ENCODE measurements around the gene RAB31.
"Not testable (repeated sequence)": the region's sequence is repeated elsewhere in the genome, so short reads cannot be mapped to it uniquely, and the experiment has no call there.

The RAB31 gene

DNA sequence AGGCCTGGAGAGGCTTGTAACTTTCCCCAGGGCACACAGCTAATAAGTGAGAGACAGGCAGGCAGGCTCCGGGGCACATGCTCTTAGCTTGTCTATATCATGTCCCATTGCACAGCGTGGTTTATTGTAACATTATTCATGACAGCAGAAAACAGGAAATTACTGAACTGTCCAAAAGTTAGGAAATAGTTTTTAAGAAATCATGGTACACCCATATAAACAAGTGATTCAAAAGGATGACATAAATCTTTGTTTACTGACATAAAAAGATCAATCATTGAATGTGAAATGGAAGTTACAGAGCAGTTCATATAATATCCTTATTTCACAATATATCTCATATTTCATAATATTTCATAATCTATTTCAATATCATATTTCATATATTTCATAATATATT is 143.4 kb downstream of the RAB31 start:
- H3K4me1 Mint-ChIP-seq, result no peaks in the 10 kb centered on the region
- H3K27me3 Mint-ChIP-seq, result peaks cover 18% of the 10 kb centered on the region
- no peak for DNase-seq
- no peaks in the 10 kb centered on the region for H3K9me3 Mint-ChIP-seq
- CTCF ChIA-PET, result no interaction called here
- no peak overlapping the region for H3K4me3 Mint-ChIP-seq
- no peak overlapping the region for H3K27ac Mint-ChIP-seq
- H3K36me3 Mint-ChIP-seq, result no peaks in the 10 kb centered on the region

DNA sequence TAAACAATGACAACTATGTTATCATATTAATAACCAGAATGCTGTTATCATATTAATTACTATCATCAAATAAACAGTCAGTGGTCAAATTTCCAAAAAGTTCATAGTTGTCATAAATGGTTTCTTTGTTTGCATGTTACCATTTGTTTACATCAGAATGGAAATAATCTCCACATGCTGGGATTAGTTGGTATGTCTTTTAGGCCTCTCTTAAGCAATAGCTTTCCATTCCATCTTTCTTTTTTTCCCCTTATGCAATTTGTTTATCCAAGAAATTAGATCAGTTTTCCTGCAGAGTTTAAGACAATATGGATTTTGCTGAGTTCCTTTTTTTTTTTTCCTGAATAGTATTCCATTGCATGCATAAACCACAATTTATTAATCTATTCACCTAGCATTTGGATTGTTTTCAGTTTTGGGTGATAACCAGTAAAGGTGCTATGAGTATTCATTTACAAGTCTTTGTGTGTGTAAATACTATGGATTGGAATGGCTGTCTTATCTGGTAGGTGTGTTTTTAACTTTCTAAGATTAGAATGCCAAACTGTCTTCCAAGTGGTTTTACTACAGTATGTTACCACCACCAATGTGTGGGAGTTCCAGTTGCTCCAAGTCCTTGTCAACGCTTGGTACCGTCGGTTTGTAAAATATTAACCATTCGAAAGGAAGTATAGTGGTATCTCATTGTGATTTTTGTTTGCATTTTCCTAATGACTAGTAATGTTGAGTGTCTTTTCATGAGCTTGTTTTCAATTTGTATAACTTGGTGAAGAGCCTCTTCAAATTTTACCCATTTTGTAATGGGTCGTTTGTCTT is 144.4 kb downstream of the RAB31 start:
- CTCF ChIA-PET, result no interaction called here
- H3K36me3 Mint-ChIP-seq, result no peaks in the 10 kb centered on the region
- DNase-seq, result no peak

DNA sequence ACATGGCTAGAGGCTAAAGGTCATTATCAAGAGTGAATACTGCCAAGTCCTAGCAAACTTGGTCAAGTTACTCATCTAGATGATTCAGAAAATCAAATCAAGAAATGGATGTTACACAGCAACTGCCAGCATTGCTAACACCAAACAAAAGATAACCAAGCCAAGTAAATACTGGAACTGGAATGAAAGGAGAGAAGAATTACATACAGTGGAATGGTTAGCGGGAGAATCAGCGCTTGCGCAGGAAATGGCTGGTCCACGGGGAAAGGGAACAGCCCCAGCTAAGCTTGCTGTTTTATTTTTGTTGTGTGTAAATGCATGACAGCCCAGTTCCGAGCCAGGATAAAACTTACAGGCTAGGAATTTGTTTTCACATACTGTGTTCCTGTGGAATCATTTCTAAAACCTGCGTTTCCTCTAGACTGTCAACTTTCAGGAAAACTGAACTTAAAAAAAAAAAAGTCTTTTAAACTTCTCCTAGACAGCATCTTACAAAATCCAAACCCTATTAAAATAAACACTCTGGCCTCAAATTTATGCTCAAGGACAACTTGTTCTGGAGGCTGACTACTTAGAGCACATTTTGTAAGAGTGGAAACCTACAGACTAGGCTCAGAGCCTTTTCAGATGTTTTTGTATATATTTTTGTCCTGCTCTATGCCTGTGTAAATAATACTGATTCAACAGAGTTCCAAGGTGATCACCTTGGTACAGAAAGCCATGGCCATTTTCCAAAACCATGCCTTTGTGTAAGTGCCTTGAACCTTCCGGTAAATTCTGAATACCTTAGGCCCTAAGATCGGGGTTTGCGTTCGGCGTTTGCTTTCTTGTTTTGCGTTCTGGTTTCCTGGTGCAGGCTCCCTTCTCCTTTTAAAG is 146.9 kb downstream of the RAB31 start:
- no peaks in the 10 kb centered on the region for H3K9me3 Mint-ChIP-seq
- no peak overlapping the region for H3K4me3 Mint-ChIP-seq
- H3K36me3 Mint-ChIP-seq, result no peaks in the 10 kb centered on the region
- CTCF ChIA-PET, result no interaction called here
- peaks cover 9% of the 10 kb centered on the region for H3K27me3 Mint-ChIP-seq
- no peak for DNase-seq
- no peaks in the 10 kb centered on the region for H3K4me1 Mint-ChIP-seq
- H3K27ac Mint-ChIP-seq, result no peak overlapping the region

More for the DNA sequence above, 144.4 kb downstream of the RAB31 start:
- Mint-ChIP-seq H3K4me1 (no peaks in the 10 kb centered on the region), H3K27me3 (peaks cover 18% of the 10 kb centered on the region), H3K9me3 (no peaks in the 10 kb centered on the region), H3K4me3 (no peak overlapping the region), H3K27ac (no peak overlapping the region)

DNA sequence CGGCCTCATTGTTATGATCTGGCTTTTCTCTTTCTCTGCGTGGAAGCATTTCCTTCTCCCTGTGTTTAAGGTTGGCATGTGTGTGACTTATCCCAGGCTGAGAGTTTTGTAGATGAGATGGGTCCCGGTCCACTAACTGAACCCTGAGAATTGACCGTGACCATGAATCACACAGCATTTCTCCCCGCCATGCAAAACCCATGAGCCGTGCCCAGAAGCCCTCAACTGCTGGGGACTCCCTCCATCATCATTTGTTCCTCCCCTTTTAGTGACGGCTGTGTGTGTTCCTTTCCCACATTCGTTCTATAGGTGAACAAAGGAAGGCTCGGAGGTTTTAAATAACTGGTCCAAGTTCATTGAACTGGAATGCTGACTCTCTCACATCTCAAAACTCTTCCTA is 147.6 kb downstream of the RAB31 start:
- no peak overlapping the region for H3K27ac Mint-ChIP-seq
- DNase-seq, result no peak
- H3K4me3 Mint-ChIP-seq, result no peak overlapping the region
- H3K27me3 Mint-ChIP-seq, result peaks cover 5% of the 10 kb centered on the region
- no peaks in the 10 kb centered on the region for H3K4me1 Mint-ChIP-seq
- H3K36me3 Mint-ChIP-seq, result no peaks in the 10 kb centered on the region
- H3K9me3 Mint-ChIP-seq, result no peaks in the 10 kb centered on the region
- CTCF ChIA-PET, result no interaction called here

DNA sequence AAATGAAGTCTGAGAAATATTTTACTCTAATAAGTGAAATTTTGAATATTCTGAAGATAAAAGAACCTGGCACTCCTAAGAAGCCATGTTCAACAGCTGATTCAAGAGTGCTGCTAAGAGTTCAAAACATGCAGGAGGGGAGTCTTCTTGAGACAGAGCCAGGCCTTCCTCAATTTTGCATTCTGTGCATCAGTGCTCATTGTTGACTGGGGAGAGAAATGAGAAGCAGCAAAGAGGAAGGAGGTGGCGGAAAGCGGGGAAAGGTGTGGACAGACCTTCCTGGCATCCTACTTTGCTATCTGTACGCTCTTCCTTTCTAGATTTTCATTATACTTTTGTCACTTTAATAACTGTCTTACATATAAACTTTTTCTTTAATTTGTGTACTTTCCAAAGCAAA is 148.0 kb downstream of the RAB31 start:
- CTCF ChIA-PET, result no interaction called here
- Mint-ChIP-seq H3K27me3 (peaks cover 5% of the 10 kb centered on the region), H3K27ac (no peak overlapping the region), H3K4me3 (no peak overlapping the region), H3K9me3 (no peaks in the 10 kb centered on the region), H3K4me1 (no peaks in the 10 kb centered on the region), H3K36me3 (no peaks in the 10 kb centered on the region)
- no peak for DNase-seq

DNA sequence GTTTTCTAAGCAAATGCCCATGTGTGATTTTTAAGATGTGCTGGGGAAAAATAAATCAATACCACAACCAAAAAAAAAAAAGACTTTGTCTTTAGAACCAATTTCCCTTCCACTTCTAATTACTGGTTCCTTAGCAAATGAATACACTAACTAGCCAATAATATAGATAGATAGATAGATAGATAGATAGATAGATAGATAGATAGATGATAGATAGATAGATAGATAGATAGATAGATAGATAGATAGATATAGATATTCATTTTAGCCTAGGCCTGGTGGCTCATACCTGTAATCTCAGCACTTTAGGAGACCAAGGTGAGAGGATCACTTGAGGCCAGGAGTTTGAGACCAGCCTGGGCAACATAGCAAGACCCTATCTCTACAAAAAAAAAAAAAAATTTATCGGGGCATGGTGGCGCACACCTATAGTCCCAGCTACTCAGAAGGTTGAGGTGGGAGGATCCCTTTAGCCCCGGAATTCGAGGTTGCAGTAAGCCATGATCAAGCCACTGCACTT is 149.4 kb downstream of the RAB31 start:
- CTCF ChIA-PET, result not testable (repeated sequence)

DNA sequence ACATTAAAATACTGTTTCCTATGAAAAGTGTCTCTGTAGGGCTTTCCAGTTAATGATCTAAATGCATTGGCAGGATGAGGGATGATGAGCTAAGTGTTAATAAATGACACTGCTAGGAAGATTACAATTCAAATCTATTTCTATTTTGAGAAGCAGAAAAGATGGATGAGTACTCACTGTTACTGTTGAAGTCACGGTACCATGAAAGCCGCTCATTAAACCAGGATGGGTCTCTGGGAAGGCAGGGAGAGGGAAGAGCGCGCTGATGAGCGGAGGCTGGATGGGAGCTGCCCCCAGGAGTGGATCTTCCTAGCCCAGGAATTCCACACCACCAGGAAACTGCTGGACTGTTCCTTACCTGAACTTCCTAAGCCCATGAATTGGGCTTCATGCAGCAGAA is 150.5 kb downstream of the RAB31 start:
- H3K27ac Mint-ChIP-seq, result no peak overlapping the region
- CTCF ChIA-PET, result no interaction called here
- H3K27me3 Mint-ChIP-seq, result peaks cover 5% of the 10 kb centered on the region
- H3K36me3 Mint-ChIP-seq, result no peaks in the 10 kb centered on the region
- no peaks in the 10 kb centered on the region for H3K9me3 Mint-ChIP-seq
- DNase-seq, result no peak
- H3K4me3 Mint-ChIP-seq, result no peak overlapping the region
- H3K4me1 Mint-ChIP-seq, result no peaks in the 10 kb centered on the region

More for the DNA sequence above, 149.4 kb downstream of the RAB31 start:
- H3K4me3 Mint-ChIP-seq, DNase-seq, H3K9me3 Mint-ChIP-seq, H3K4me1 Mint-ChIP-seq, H3K27me3 Mint-ChIP-seq, H3K27ac Mint-ChIP-seq, H3K36me3 Mint-ChIP-seq: not testable (repeated sequence)

DNA sequence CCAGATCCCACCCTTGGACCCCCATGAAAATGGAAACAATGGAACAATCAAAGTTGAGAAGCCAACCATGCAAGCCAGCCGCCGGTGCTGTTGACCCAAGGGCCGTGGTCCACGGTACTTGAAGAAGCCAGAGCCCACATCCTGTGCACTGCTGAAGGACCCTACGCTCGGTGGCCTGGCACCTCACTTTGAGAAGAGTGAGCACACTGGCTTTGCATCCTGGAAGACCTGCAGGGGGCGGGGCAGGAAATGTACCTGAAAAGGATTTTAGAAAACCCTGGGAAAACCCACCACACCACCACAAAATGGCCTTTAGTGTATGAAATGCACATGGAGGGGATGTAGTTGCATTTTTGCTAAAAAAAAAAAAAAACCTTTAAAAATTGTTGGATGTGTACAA is 151.1 kb downstream of the RAB31 start:
- H3K4me1 Mint-ChIP-seq, result no peaks in the 10 kb centered on the region
- no peak overlapping the region for H3K4me3 Mint-ChIP-seq
- H3K27me3 Mint-ChIP-seq, result peaks cover 5% of the 10 kb centered on the region
- DNase-seq, result no peak
- CTCF ChIA-PET, result no interaction called here
- H3K36me3 Mint-ChIP-seq, result no peaks in the 10 kb centered on the region
- no peaks in the 10 kb centered on the region for H3K9me3 Mint-ChIP-seq
- H3K27ac Mint-ChIP-seq, result no peak overlapping the region

DNA sequence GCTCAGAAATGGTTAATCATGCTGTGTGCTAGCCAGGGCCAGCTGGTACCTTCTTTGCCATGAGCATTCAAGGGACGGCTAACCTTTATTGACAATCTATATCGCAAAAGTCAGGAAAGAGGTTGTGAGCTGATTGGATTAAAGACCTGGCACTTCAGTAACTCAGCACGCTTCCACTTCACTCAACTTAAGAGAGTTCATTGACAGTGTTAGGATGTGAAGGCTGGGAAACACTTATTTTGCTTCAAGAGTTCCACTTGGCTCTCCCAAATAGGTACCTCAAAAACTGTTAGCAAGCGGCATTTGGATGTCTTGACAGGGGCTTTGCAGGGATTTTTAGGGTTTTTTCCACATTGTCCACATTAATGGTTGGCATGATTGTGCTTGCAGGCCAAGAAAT is 152.6 kb downstream of the RAB31 start:
- no peak overlapping the region for H3K27ac Mint-ChIP-seq
- H3K27me3 Mint-ChIP-seq, result peaks cover 5% of the 10 kb centered on the region
- no peaks in the 10 kb centered on the region for H3K4me1 Mint-ChIP-seq
- CTCF ChIA-PET, result interaction anchor here (0.7 kb wide), 1 partner anchor 509 kb away, joined by 3 read pairs; no protein-coding TSS in a partner anchor
- no peak overlapping the region for H3K4me3 Mint-ChIP-seq
- H3K36me3 Mint-ChIP-seq, result no peaks in the 10 kb centered on the region
- peaks cover 6% of the 10 kb centered on the region for H3K9me3 Mint-ChIP-seq
- no peak for DNase-seq

DNA sequence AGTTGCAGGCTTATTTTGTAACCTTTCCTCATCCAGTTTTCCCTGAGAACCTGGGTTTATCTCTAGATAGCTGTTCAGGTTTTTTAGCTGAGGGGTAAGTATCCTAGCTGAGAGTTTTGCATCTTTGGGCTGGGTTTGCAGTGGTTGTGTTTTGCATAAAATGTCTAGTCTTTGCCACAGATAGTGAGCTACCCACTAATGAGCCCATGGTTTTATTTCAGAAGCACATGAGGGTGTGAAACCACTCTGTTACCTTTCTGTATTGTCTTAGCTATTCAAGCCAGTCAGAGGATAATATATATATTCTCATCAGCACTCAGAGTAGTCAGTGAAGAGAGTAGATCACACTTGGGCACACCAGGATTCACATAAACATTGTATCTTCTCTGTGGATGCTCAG is 153.1 kb downstream of the RAB31 start:
- CTCF ChIA-PET, result interaction anchor here (0.7 kb wide), 1 partner anchor 510 kb away, joined by 3 read pairs; no protein-coding TSS in a partner anchor
- Mint-ChIP-seq H3K36me3 (no peaks in the 10 kb centered on the region), H3K4me1 (no peaks in the 10 kb centered on the region), H3K27ac (no peak overlapping the region), H3K4me3 (no peak overlapping the region), H3K9me3 (peaks cover 11% of the 10 kb centered on the region), H3K27me3 (peaks cover 5% of the 10 kb centered on the region)
- DNase-seq, result no peak

DNA sequence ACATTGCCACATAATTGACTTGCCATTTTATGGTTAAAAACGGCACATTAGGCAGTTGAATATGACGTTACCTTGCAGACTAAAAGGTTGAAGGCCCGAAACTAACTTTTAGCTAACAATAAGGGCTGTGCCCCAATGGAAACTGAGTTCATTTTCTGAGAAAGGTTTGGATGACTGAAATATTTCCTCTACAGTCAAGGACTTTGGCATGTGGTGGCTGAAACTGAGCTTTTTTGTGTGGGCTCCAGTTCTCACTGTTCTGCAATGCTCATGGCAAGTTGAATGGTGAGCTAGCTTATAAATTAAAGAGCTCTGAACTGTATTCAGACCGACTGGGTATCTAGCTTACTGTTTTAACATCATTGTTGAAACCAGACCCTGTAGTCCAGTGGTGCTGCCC is 153.8 kb downstream of the RAB31 start:
- Mint-ChIP-seq H3K27me3 (peaks cover 5% of the 10 kb centered on the region), H3K4me3 (no peak overlapping the region), H3K9me3 (peaks cover 14% of the 10 kb centered on the region), H3K27ac (no peak overlapping the region), H3K4me1 (no peaks in the 10 kb centered on the region), H3K36me3 (no peaks in the 10 kb centered on the region)
- no peak for DNase-seq
- CTCF ChIA-PET, result no interaction called here

DNA sequence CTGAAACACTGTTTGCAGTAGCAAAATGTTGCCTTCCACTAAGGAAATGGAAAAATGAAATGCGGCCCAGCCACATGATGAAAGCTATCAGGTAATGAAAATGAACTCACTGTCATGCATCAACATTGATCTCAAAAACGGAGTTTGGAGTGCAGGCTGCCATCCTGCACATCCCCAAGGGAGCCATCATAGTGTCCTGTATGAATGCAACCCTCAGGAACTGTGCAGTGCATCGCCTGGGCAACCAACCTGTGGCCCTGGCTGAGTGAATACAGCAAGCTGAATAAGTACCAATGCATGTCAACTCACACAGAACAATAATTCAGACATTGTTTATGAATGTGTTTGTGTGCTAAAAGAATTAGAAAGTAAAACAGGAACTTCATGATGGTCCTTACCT is 154.6 kb downstream of the RAB31 start:
- no peak for DNase-seq
- Mint-ChIP-seq H3K36me3 (no peaks in the 10 kb centered on the region), H3K4me1 (no peaks in the 10 kb centered on the region)

DNA sequence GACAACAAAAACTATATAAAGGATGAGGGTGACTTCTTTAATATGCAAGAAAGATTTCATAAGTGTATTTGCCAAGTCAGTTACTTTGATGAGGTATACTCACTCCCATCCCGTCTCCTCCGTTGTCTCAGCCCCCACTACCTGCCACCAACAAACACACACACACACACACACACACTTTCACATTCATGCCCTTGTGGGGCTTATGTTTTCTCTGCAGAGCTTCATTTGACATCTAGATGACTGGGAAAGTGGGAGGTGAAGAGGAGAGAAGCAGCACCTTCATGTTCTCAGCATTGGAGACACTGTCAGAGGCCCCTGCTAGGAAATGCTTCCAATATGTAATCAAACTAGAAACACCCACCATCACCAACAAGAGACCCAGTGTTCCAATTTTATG is 155.2 kb downstream of the RAB31 start:
- Mint-ChIP-seq H3K27ac (no peak overlapping the region), H3K4me1 (no peaks in the 10 kb centered on the region), H3K36me3 (no peaks in the 10 kb centered on the region), H3K4me3 (no peak overlapping the region), H3K27me3 (peaks cover 5% of the 10 kb centered on the region), H3K9me3 (peaks cover 16% of the 10 kb centered on the region)
- CTCF ChIA-PET, result no interaction called here
- DNase-seq, result no peak

More for the DNA sequence above, 154.6 kb downstream of the RAB31 start:
- Mint-ChIP-seq H3K27me3 (peaks cover 5% of the 10 kb centered on the region), H3K4me3 (no peak overlapping the region), H3K9me3 (peaks cover 16% of the 10 kb centered on the region), H3K27ac (no peak overlapping the region)
- CTCF ChIA-PET, result no interaction called here

DNA sequence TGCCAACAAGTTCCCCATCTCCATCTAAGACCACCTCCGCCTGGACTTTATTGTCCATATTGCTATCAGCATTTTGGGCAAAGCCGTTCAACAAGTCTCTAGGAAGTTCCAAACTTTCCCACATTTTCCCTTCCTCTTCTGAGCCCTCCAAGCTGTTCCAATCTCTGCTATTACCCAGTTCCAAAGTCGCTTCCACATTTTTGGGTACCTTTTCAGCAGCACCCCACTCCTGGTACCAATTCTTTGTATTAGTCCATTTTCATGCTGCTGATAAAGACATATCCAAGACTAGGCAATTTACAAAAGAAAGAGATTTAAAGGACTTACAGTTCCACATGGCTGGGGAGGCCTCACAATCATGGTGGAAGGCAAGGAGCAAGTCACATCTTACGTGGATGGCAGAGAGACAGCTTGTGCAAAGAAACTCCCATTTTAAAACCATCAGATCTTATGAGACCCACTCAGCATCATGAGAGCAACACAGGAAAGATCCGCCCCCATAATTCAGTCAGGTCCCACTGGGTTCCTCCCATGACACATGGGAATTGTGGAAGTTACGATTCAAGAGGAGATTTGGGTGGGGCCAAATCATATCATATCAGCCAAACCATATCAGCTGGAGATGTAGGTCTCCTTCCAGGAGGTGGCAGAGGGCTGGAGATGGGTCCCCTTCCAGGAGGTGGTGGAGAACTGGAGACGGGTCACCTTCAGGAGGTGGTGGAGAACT is 157.8 kb downstream of the RAB31 start:
- H3K27me3 Mint-ChIP-seq, result peaks cover 9% of the 10 kb centered on the region
- no peaks in the 10 kb centered on the region for H3K4me1 Mint-ChIP-seq
- DNase-seq, result no peak
- no peak overlapping the region for H3K4me3 Mint-ChIP-seq
- H3K36me3 Mint-ChIP-seq, result no peaks in the 10 kb centered on the region
- peaks cover 16% of the 10 kb centered on the region for H3K9me3 Mint-ChIP-seq
- no peak overlapping the region for H3K27ac Mint-ChIP-seq
- CTCF ChIA-PET, result no interaction called here
